ENCODE data around the gene MSANTD1.

GRCh38 chr4:3266076-3266475 lies 17.1 kb downstream of the MSANTD1 start:
- TF ChIP-seq CTCF (IDR thresholded peaks at IDR 0.05; ENCODE audit: low read depth, low read length, missing input control): no peak
- TF ChIP-seq HNF4G (IDR thresholded peaks at IDR 0.05): no peak
- TF ChIP-seq REST (IDR thresholded peaks at IDR 0.05): no peak
- TF ChIP-seq MAX (IDR thresholded peaks at IDR 0.05): no peak
- TF ChIP-seq TAF1 (conservative IDR thresholded peaks at IDR 0.05): no peak
- TF ChIP-seq EGR1 (IDR thresholded peaks at IDR 0.05; ENCODE audit: low read depth in 2 of 2): no peak
- no peak for TF ChIP-seq RAD21 (IDR thresholded peaks at IDR 0.05)
- TF ChIP-seq GABPA (IDR thresholded peaks at IDR 0.05 in 1 of 2, conservative IDR thresholded peaks at IDR 0.05 in 1 of 2): no peak
- no peak for TF ChIP-seq FOXA1 (IDR thresholded peaks at IDR 0.05)
